SK-N-SH (cell line): Measurements from ENCODE around the gene SHISA5. TPM values are rescaled to one million over a fixed set of nuclear protein-coding genes. Genes with fewer than 3 reads are reported as not detected.

Source experiments
- CTCF ChIA-PET: fragments of 300-600, 350-600 bp; formaldehyde crosslinking; extraction: SDS; loops from one replicate; lab custom pipeline; 2021; lab: Yijun Ruan, JAX
- POLR2A ChIA-PET: fragments of 350-600 bp; sonication (Branson Sonifier 250); formaldehyde crosslinking; extraction: SDS; loops from one replicate; lab custom pipeline; 2020; ENCODE audit warnings: antibody characterized with exemption, inconsistent platforms; lab: Yijun Ruan, JAX
- DNase-seq: peaks from one replicate; pipeline ENCODE4 v3.0.0; 2012
- H2AFZ ChIP-seq: fragments of 200-600 bp; sonication (generic); 2 replicates; pipeline ENCODE4 v1.8.1; 2016; ENCODE audit warnings: antibody characterized with exemption, mild to moderate bottlenecking, low read depth
- H3F3A ChIP-seq: fragments of 200-600 bp; sonication (generic); replicated peaks from 2 replicates; pipeline ENCODE3; 2016; ENCODE audit warnings: antibody characterized with exemption, mild to moderate bottlenecking; ENCODE audit not compliant: insufficient read depth
- H3K27ac ChIP-seq, 2 experiments: fragments of 200-500 bp in 1 of 2; fragments of 200-600 bp in 1 of 2; sonication (Bioruptor generic) in 1 of 2; sonication (generic), shearing (Covaris generic) in 1 of 2; 2 replicates each; pipeline versions ENCODE4 v1.5.1 to v1.6.1; 2014 to 2016; ENCODE audit warnings: low read depth in 2 of 2, inconsistent platforms in 1 of 2, low read length in 1 of 2, mild to moderate bottlenecking in 1 of 2, mixed read lengths in 1 of 2
- H3K27me3 ChIP-seq: fragments of 200-600 bp; sonication (generic), shearing (Covaris generic); 2 replicates; pipeline ENCODE4 v1.6.1; 2016; ENCODE audit warnings: mixed run types; ENCODE audit not compliant: insufficient read depth
- H3K36me3 ChIP-seq, 2 experiments: fragments of 200-500 bp in 1 of 2; fragments of 200-600 bp in 1 of 2; sonication (Bioruptor generic) in 1 of 2; sonication (generic) in 1 of 2; replicated peaks in 1 of 2; 2 replicates each; pipeline versions ENCODE3 to v1.5.1; 2014 to 2016; ENCODE audit warnings: low read length in 1 of 2, mild to moderate bottlenecking in 1 of 2; ENCODE audit not compliant: insufficient read depth in 2 of 2, control insufficient read depth in 1 of 2
- H3K4me1 ChIP-seq, 2 experiments: fragments of 200-500 bp in 1 of 2; fragments of 200-600 bp in 1 of 2; sonication (Bioruptor generic) in 1 of 2; sonication (generic), shearing (Covaris generic) in 1 of 2; 2 replicates each; pipeline versions ENCODE4 v1.5.1 to v1.6.1; 2014 to 2016; ENCODE audit warnings: low read depth in 1 of 2, low read length in 1 of 2, mixed run types in 1 of 2; ENCODE audit not compliant: insufficient read depth in 2 of 2, control insufficient read depth in 1 of 2
- H3K4me2 ChIP-seq: fragments of 200-600 bp; sonication (generic), shearing (Covaris generic); 2 replicates; pipeline ENCODE4 v1.6.1; 2017; ENCODE audit warnings: mixed run types
- H3K4me3 ChIP-seq, 2 experiments: fragments of 200-500 bp in 1 of 2; fragments of 200-600 bp in 1 of 2; sonication (Bioruptor generic) in 1 of 2; sonication (generic), shearing (Covaris generic) in 1 of 2; 2 replicates each; pipeline versions ENCODE4 v1.5.1 to v1.8.1; 2014 to 2016; ENCODE audit warnings: low read depth in 2 of 2, inconsistent platforms in 1 of 2, low read length in 1 of 2, mild to moderate bottlenecking in 1 of 2, mixed read lengths in 1 of 2, moderate library complexity in 1 of 2
- H3K79me2 ChIP-seq: fragments of 200-600 bp; sonication (generic); 2 replicates; pipeline ENCODE4 v1.8.1; 2017; ENCODE audit warnings: mild to moderate bottlenecking; ENCODE audit not compliant: insufficient read depth
- H3K9ac ChIP-seq: fragments of 200-600 bp; sonication (generic); 2 replicates; pipeline ENCODE4 v1.6.1; 2017; ENCODE audit warnings: mixed run types
- H3K9me2 ChIP-seq: fragments of 200-600 bp; sonication (generic); 2 replicates; pipeline ENCODE4 v1.6.1; 2017; ENCODE audit warnings: mixed run types
- H3K9me3 ChIP-seq: fragments of 200-600 bp; sonication (generic); 2 replicates; pipeline ENCODE4 v1.6.1; 2017; ENCODE audit warnings: mixed run types, mild to moderate bottlenecking, moderate library complexity
- H4K20me1 ChIP-seq: fragments of 200-600 bp; sonication (generic); 2 replicates; pipeline ENCODE4 v1.6.1; 2017; ENCODE audit warnings: mild to moderate bottlenecking, mixed run types; ENCODE audit not compliant: insufficient read depth
- EZH2phosphoT487 ChIP-seq: fragments of 200-600 bp; sonication (generic); IDR thresholded peaks from 2 replicates; pipeline ENCODE4 v1.6.1; 2017; ENCODE audit warnings: low read depth, mixed run types, mild to moderate bottlenecking, antibody characterized with exemption, moderate library complexity, borderline replicate concordance
- MEF2A ChIP-seq: IDR thresholded peaks from 2 replicates; pipeline ENCODE4 v1.4.0; 2012; ENCODE audit warnings: low read depth, borderline replicate concordance
- NRF1 ChIP-seq: IDR thresholded peaks from 2 replicates; pipeline ENCODE4 v1.6.1; 2012; ENCODE audit warnings: low read depth, mild to moderate bottlenecking, low read length
- RAD21 ChIP-seq: IDR thresholded peaks from 2 replicates; pipeline ENCODE4 v1.6.1; 2012; ENCODE audit warnings: mild to moderate bottlenecking, low read length
- SIN3A ChIP-seq: IDR thresholded peaks from 2 replicates; pipeline ENCODE4 v1.6.1; 2012; ENCODE audit warnings: low read depth, mild to moderate bottlenecking, low read length, moderate library complexity, borderline replicate concordance
- SMC3 ChIP-seq: IDR thresholded peaks from 2 replicates; pipeline ENCODE4 v1.6.1; 2012; ENCODE audit warnings: low read depth, low read length, improper control_type of control experiment
- TCF12 ChIP-seq: IDR thresholded peaks from 2 replicates; pipeline ENCODE4 v1.4.0; 2012
- whole genome bisulfite sequencing: methylation state at CpG from one replicate; pipeline ENCODE4 v1.1.6; 2017; ENCODE audit warnings: low lambda C conversion rate; 5-methylcytosine and 5-hydroxymethylcytosine counted together
- polyA plus RNA-seq, 3 experiments: library from polyadenylated mRNA; depleted of rRNA; stranded (reverse); fragments of >200 nt; gene quantifications; 2 replicates each; pipeline ENCODE4 v1.2.3, GENCODE V29; 2012
- TF ChIP-seq, protein P1 (sequence below): IDR thresholded peaks from 2 replicates; pipeline ENCODE4 v1.4.0; 2012; ENCODE audit warnings: low read depth, borderline replicate concordance
- TF ChIP-seq, protein P2 (sequence below): IDR thresholded peaks from 2 replicates; pipeline ENCODE4; 2012
- TF ChIP-seq, protein P3 (sequence below): fragments of 150-350 bp; IDR thresholded peaks from 2 replicates; pipeline ENCODE4 v1.6.1; 2017; ENCODE audit warnings: antibody characterized with exemption, low read length, low read depth, borderline replicate concordance
- TF ChIP-seq, protein P4 (sequence below): fragments of 200-600 bp; sonication (generic); IDR thresholded peaks from 2 replicates; pipeline ENCODE4 v1.6.1; 2017; ENCODE audit warnings: antibody characterized with exemption, mild to moderate bottlenecking, moderate library complexity
- TF ChIP-seq, protein P5 (sequence below): IDR thresholded peaks from 2 replicates; pipeline ENCODE4 v1.4.0; 2012; ENCODE audit warnings: low read depth, borderline replicate concordance

The SHISA5 gene
- polyA plus RNA-seq, 1 of the 3 experiments (the other 2 are of a cell fraction): 194 TPM

DNA sequence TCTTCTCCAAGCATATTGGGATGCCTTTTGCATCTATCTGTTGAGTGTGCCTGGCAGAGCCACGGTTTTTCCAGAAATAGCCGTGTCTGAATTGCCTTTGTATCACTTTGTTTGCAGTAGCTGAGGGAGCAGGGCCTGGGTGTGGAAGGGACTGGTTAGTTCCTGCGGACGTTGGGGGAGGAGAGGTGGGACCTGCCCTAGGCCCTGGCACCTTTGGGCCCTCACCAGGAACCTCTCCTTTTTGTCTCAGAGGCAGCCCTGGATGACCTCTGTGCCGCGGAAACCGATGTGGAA is 38.8 kb downstream of the SHISA5 start:
- no peak overlapping the region for H2AFZ ChIP-seq
- peak overlapping the region; percentile 36; the same call in 1 of the 2 replicates for H3K4me2 ChIP-seq
- CTCF ChIA-PET: interaction anchor here (0.5 to 8.2 kb wide), 16 partner anchors 11 to 201 kb away, joined by 3 to 136 read pairs (median 4); partner anchors contain the start of genes ATRIP, PFKFB4 and UCN2
- peaks cover 11 to 47% of the 10 kb centered on the region in 2 experiments for H3K36me3 ChIP-seq
- POLR2A ChIA-PET: interaction anchor here (0.7 to 1.3 kb wide), 2 partner anchors 42 to 85 kb away, joined by 3 to 5 read pairs; no protein-coding TSS in a partner anchor
- peak overlapping the region; percentile 95 for H3K9ac ChIP-seq
- 27% methylated on average over 6 of the region's 7 CpGs for WGBS
- H3K4me1 ChIP-seq: peaks cover 16 to 64% of the 10 kb centered on the region in 2 experiments; a peak in 2 of 4 replicates
- no peaks in the 10 kb centered on the region for H3K27me3 ChIP-seq
- peaks cover 22% of the 10 kb centered on the region for H3F3A ChIP-seq
- peak overlapping the region; percentile 99 to 100 for H3K27ac ChIP-seq
- no peaks in the 10 kb centered on the region for H3K9me2 ChIP-seq
- no peak for TF ChIP-seq SIN3A
- TF ChIP-seq EZH2phosphoT487: no peak
- TF ChIP-seq, protein P1, sequence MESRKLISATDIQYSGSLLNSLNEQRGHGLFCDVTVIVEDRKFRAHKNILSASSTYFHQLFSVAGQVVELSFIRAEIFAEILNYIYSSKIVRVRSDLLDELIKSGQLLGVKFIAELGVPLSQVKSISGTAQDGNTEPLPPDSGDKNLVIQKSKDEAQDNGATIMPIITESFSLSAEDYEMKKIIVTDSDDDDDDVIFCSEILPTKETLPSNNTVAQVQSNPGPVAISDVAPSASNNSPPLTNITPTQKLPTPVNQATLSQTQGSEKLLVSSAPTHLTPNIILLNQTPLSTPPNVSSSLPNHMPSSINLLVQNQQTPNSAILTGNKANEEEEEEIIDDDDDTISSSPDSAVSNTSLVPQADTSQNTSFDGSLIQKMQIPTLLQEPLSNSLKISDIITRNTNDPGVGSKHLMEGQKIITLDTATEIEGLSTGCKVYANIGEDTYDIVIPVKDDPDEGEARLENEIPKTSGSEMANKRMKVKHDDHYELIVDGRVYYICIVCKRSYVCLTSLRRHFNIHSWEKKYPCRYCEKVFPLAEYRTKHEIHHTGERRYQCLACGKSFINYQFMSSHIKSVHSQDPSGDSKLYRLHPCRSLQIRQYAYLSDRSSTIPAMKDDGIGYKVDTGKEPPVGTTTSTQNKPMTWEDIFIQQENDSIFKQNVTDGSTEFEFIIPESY: no peak
- TF ChIP-seq TCF12: no peak
- TF ChIP-seq, protein P2, sequence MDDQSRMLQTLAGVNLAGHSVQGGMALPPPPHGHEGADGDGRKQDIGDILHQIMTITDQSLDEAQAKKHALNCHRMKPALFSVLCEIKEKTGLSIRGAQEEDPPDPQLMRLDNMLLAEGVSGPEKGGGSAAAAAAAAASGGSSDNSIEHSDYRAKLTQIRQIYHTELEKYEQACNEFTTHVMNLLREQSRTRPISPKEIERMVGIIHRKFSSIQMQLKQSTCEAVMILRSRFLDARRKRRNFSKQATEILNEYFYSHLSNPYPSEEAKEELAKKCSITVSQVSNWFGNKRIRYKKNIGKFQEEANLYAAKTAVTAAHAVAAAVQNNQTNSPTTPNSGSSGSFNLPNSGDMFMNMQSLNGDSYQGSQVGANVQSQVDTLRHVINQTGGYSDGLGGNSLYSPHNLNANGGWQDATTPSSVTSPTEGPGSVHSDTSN: no peak
- no peak for TF ChIP-seq SMC3
- TF ChIP-seq MEF2A: no peak
- TF ChIP-seq, protein P3, sequence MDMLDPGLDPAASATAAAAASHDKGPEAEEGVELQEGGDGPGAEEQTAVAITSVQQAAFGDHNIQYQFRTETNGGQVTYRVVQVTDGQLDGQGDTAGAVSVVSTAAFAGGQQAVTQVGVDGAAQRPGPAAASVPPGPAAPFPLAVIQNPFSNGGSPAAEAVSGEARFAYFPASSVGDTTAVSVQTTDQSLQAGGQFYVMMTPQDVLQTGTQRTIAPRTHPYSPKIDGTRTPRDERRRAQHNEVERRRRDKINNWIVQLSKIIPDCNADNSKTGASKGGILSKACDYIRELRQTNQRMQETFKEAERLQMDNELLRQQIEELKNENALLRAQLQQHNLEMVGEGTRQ: no peak
- no peaks in the 10 kb centered on the region for H4K20me1 ChIP-seq
- no peak for DNase-seq
- H3K9me3 ChIP-seq: no peaks in the 10 kb centered on the region
- H3K4me3 ChIP-seq: 0 out of 4 replicates have a peak overlapping the region, but pooled peaks of 1 of the 2 experiments have one; percentile 68
- H3K79me2 ChIP-seq: peaks cover 40% of the 10 kb centered on the region

DNA sequence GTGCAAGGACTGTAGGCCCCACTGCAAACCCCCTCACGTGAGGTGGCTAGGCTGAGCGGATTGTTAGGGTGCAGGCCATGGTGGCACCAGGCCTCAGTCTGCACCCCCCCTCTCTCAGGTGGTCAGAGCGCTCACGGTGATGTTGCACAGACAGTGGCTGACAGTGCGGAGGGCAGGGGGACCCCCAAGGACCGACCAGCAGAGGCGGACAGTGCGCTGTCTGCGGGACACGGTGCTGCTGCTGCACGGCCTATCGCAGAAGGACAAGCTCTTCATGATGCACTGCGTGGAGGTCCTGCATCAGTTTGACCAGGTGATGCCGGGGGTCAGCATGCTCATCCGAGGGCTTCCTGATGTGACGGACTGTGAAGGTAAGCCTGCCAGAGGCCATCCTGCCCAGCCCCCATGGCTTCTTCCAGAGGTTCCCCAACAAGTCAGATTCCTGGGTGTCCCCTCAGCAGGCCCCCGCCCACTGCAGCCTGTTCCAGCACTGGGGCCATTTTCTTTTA is 39.2 kb downstream of the SHISA5 start:
- Histone ChIP-seq H3K9me2 (no peaks in the 10 kb centered on the region), H3F3A (peaks cover 22% of the 10 kb centered on the region), H4K20me1 (no peaks in the 10 kb centered on the region), H3K79me2 (peaks cover 36% of the 10 kb centered on the region), H3K4me3 (0 out of 4 replicates have a peak overlapping the region, but pooled peaks of 1 of the 2 experiments have one; percentile 68), H3K9me3 (no peaks in the 10 kb centered on the region), H2AFZ (no peak overlapping the region), H3K27me3 (no peaks in the 10 kb centered on the region), H3K36me3 (peaks cover 15 to 49% of the 10 kb centered on the region in 2 experiments), H3K4me1 (peaks cover 16 to 60% of the 10 kb centered on the region in 2 experiments; a peak in 2 of 4 replicates), H3K9ac (peak overlapping the region; percentile 95), H3K27ac (peak overlapping the region; percentile 99 to 100), H3K4me2 (peak overlapping the region; percentile 36; the same call in 1 of the 2 replicates)
- ChIA-PET POLR2A (interaction anchor here (0.7 to 0.9 kb wide), 2 partner anchors 13 to 85 kb away, joined by 3 to 4 read pairs; no protein-coding TSS in a partner anchor), CTCF (interaction anchor here (0.5 to 8.2 kb wide), 16 partner anchors 12 to 201 kb away, joined by 3 to 136 read pairs (median 4); partner anchors contain the start of genes ATRIP, PFKFB4 and SLC26A6)
- WGBS: 93% methylated on average over 3 of the region's 17 CpGs
- DNase-seq: no peak
- TF ChIP-seq, protein P4, sequence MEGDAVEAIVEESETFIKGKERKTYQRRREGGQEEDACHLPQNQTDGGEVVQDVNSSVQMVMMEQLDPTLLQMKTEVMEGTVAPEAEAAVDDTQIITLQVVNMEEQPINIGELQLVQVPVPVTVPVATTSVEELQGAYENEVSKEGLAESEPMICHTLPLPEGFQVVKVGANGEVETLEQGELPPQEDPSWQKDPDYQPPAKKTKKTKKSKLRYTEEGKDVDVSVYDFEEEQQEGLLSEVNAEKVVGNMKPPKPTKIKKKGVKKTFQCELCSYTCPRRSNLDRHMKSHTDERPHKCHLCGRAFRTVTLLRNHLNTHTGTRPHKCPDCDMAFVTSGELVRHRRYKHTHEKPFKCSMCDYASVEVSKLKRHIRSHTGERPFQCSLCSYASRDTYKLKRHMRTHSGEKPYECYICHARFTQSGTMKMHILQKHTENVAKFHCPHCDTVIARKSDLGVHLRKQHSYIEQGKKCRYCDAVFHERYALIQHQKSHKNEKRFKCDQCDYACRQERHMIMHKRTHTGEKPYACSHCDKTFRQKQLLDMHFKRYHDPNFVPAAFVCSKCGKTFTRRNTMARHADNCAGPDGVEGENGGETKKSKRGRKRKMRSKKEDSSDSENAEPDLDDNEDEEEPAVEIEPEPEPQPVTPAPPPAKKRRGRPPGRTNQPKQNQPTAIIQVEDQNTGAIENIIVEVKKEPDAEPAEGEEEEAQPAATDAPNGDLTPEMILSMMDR: no peak
- TF ChIP-seq RAD21 (no peak), NRF1 (no peak), TCF12 (no peak), MEF2A (no peak), EZH2phosphoT487 (no peak)
- TF ChIP-seq, protein P3: no peak
- TF ChIP-seq, protein P5, sequence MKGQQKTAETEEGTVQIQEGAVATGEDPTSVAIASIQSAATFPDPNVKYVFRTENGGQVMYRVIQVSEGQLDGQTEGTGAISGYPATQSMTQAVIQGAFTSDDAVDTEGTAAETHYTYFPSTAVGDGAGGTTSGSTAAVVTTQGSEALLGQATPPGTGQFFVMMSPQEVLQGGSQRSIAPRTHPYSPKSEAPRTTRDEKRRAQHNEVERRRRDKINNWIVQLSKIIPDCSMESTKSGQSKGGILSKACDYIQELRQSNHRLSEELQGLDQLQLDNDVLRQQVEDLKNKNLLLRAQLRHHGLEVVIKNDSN: no peak
